HL-60/S4 (cell line): ENCODE data around the gene ALPI.
"Not testable (repeated sequence)": the region's sequence is repeated elsewhere in the genome, so short reads cannot be mapped to it uniquely, and the experiment has no call there.

ENCODE experiments used
- in situ Hi-C: fragments of 300-500 bp; cut with MboI; formaldehyde crosslinking; loops from 2 replicates; pipeline ENCODE4 v1.14.3; 2022; ENCODE audit warnings: low sequenced_read_pairs

The ALPI gene

GRCh38 chr2:232440220-232441018 is 15.5 kb upstream of the ALPI start:
- in situ Hi-C loops, result not testable (repeated sequence)

GRCh38 chr2:232441147-232441651 is 14.8 kb upstream of the ALPI start:
- in situ Hi-C loops, result no loop called here

- in situ Hi-C loops, result not testable (repeated sequence)
Observed at GRCh38 chr2:232441922-232442321, 14.0 kb upstream of the ALPI start.

GRCh38 chr2:232442431-232442830 is 13.5 kb upstream of the ALPI start:
- in situ Hi-C loops, result not testable (repeated sequence)

- in situ Hi-C loops, result not testable (repeated sequence)
Observed at GRCh38 chr2:232443047-232443446, 12.9 kb upstream of the ALPI start.

GRCh38 chr2:232443669-232444408 is 12.1 kb upstream of the ALPI start:
- in situ Hi-C loops, result not testable (repeated sequence)

GRCh38 chr2:232444409-232445148 is 11.4 kb upstream of the ALPI start:
- in situ Hi-C loops, result no loop called here

GRCh38 chr2:232445149-232445885 is 10.6 kb upstream of the ALPI start:
- in situ Hi-C loops, result not testable (repeated sequence)

GRCh38 chr2:232446266-232446777 is 9.6 kb upstream of the ALPI start:
- in situ Hi-C loops, result not testable (repeated sequence)

GRCh38 chr2:232447091-232447620 is 8.8 kb upstream of the ALPI start:
- in situ Hi-C loops, result no loop called here

GRCh38 chr2:232447638-232448303 is 8.2 kb upstream of the ALPI start:
- in situ Hi-C loops, result no loop called here

GRCh38 chr2:232448304-232448690 is 7.7 kb upstream of the ALPI start:
- in situ Hi-C loops, result no loop called here

GRCh38 chr2:232449964-232450363 is 6.0 kb upstream of the ALPI start:
- in situ Hi-C loops, result no loop called here

GRCh38 chr2:232451645-232452044 is 4.3 kb upstream of the ALPI start:
- in situ Hi-C loops, result not testable (repeated sequence)

- in situ Hi-C loops, result no loop called here
Observed at GRCh38 chr2:232454630-232455029, 1.3 kb upstream of the ALPI start.

- in situ Hi-C loops, result no loop called here
Observed at GRCh38 chr2:232456296-232457120, 555 bp downstream of the ALPI start.

- in situ Hi-C loops, result no loop called here
Observed at GRCh38 chr2:232457121-232458011, 1.4 kb downstream of the ALPI start.
